HEK293 (cell line): ENCODE results near the gene SIM2.

Experiments used
- CTCF ChIA-PET: fragments of 350-600 bp; formaldehyde crosslinking; extraction: SDS; loops from one replicate; lab custom pipeline; 2021; ENCODE audit warnings: antibody characterized with exemption; lab: Yijun Ruan, JAX
- POLR2A ChIA-PET: fragments of 300-600 bp; formaldehyde crosslinking; extraction: SDS; loops from one replicate; lab custom pipeline; 2020; ENCODE audit warnings: antibody characterized with exemption, inconsistent platforms; lab: Yijun Ruan, JAX
- H3K27ac ChIP-seq: fragments of 200-500 bp; sonication (Bioruptor generic); 2 replicates; pipeline ENCODE4 v1.5.1; 2014; ENCODE audit warnings: low read depth, low read length, control low read depth, inconsistent platforms; ENCODE audit errors: extremely low read depth
- H3K36me3 ChIP-seq, 2 experiments: fragments of 200-500 bp in 1 of 2; sonication (Bioruptor generic) in 1 of 2; 1 replicate in 1 of 2; 2 replicates in 1 of 2; pipeline ENCODE4 v1.5.1; 2014 to 2017; ENCODE audit warnings: inconsistent platforms in 2 of 2, low read length in 2 of 2; ENCODE audit not compliant: control insufficient read depth in 2 of 2, insufficient read depth in 1 of 2
- H3K4me1 ChIP-seq: fragments of 200-500 bp; sonication (Bioruptor generic); 2 replicates; pipeline ENCODE4 v1.5.1; 2014; ENCODE audit warnings: mild to moderate bottlenecking, low read length, inconsistent platforms; ENCODE audit not compliant: control insufficient read depth, insufficient read depth
- H3K4me3 ChIP-seq: 2 replicates; pipeline ENCODE4 v1.5.1; 2011; ENCODE audit warnings: low read depth, mild to moderate bottlenecking, control low read depth, low read length, moderate library complexity
- H3K9me3 ChIP-seq: fragments of 200-500 bp; sonication (Bioruptor generic); 2 replicates; pipeline ENCODE4 v1.5.1; 2014; ENCODE audit warnings: low read depth, low read length, inconsistent platforms; ENCODE audit not compliant: control insufficient read depth, insufficient read depth
- GFI1B ChIP-seq: fragments of 450-650 bp; formaldehyde crosslinking; IDR thresholded peaks from 2 replicates; pipeline ENCODE4 v1.5.1; 2016; ENCODE audit warnings: missing biosample characterization, missing genetic modification characterization
- GLI2 ChIP-seq: fragments of 450-650 bp; formaldehyde crosslinking; IDR thresholded peaks from 2 replicates; pipeline ENCODE4; 2017; ENCODE audit warnings: missing biosample characterization, missing genetic modification characterization, low read depth, borderline replicate concordance
- IKZF3 ChIP-seq: fragments of 450-650 bp; IDR thresholded peaks from 2 replicates; pipeline ENCODE4 v1.5.0; 2018; ENCODE audit warnings: missing biosample characterization, mild to moderate bottlenecking, missing genetic modification characterization, moderate library complexity
- MZF1 ChIP-seq: fragments of 450-650 bp; formaldehyde crosslinking; IDR thresholded peaks from 2 replicates; pipeline ENCODE4 v1.5.1; 2017; ENCODE audit warnings: missing biosample characterization, missing genetic modification characterization, borderline replicate concordance
- PRDM1 ChIP-seq: fragments of 450-650 bp; formaldehyde crosslinking; IDR thresholded peaks from 2 replicates; pipeline ENCODE4; 2016; ENCODE audit warnings: missing biosample characterization, missing genetic modification characterization
- TRIM28 ChIP-seq: IDR thresholded peaks from 2 replicates; pipeline ENCODE4 v1.6.1; 2011; ENCODE audit warnings: low read length, control low read depth, borderline replicate concordance
- ZEB2 ChIP-seq: fragments of 450-650 bp; formaldehyde crosslinking; IDR thresholded peaks from 2 replicates; pipeline ENCODE4 v1.5.1; 2016; ENCODE audit warnings: missing biosample characterization, missing genetic modification characterization
- ZFP41 ChIP-seq: fragments of 450-650 bp; formaldehyde crosslinking; IDR thresholded peaks from 2 replicates; pipeline ENCODE4 v1.5.1; 2016; ENCODE audit warnings: missing biosample characterization, missing genetic modification characterization, borderline replicate concordance
- ZNF114 ChIP-seq: fragments of 450-650 bp; formaldehyde crosslinking; IDR thresholded peaks from 2 replicates; pipeline ENCODE4 v1.5.0; 2017; ENCODE audit warnings: missing biosample characterization, missing genetic modification characterization
- ZNF138 ChIP-seq: fragments of 450-650 bp; formaldehyde crosslinking; IDR thresholded peaks from 2 replicates; pipeline ENCODE4 v1.5.1; 2016; ENCODE audit warnings: missing biosample characterization, missing genetic modification characterization, borderline replicate concordance
- ZNF23 ChIP-seq: fragments of 450-650 bp; formaldehyde crosslinking; IDR thresholded peaks from 2 replicates; pipeline ENCODE4 v1.5.1; 2016; ENCODE audit warnings: missing biosample characterization, missing genetic modification characterization, borderline replicate concordance
- ZNF341 ChIP-seq: fragments of 450-650 bp; formaldehyde crosslinking; IDR thresholded peaks from 2 replicates; pipeline ENCODE4; 2016; ENCODE audit warnings: low read depth, missing biosample characterization, missing genetic modification characterization
- ZNF621 ChIP-seq: fragments of 450-650 bp; formaldehyde crosslinking; IDR thresholded peaks from 2 replicates; pipeline ENCODE4 v1.5.1; 2017; ENCODE audit warnings: missing biosample characterization, missing genetic modification characterization
- ZNF626 ChIP-seq: fragments of 450-650 bp; sonication (Bioruptor Pico); formaldehyde crosslinking; IDR thresholded peaks from 2 replicates; pipeline ENCODE4 v1.5.1; 2018; ENCODE audit warnings: missing biosample characterization, missing genetic modification characterization, inconsistent platforms
- ZNF660 ChIP-seq: fragments of 450-650 bp; IDR thresholded peaks from 2 replicates; pipeline ENCODE4 v1.5.1; 2018; ENCODE audit warnings: missing biosample characterization, mild to moderate bottlenecking, missing genetic modification characterization
- ZNF670 ChIP-seq: fragments of 450-650 bp; formaldehyde crosslinking; IDR thresholded peaks from 2 replicates; pipeline ENCODE4 v1.5.1; 2016; ENCODE audit warnings: missing biosample characterization, missing genetic modification characterization, low read depth
- ZNF677 ChIP-seq: fragments of 450-650 bp; IDR thresholded peaks from 2 replicates; pipeline ENCODE4 v1.5.0; 2018; ENCODE audit warnings: missing biosample characterization, mild to moderate bottlenecking, missing genetic modification characterization, moderate library complexity
- ZNF768 ChIP-seq: fragments of 450-650 bp; formaldehyde crosslinking; IDR thresholded peaks from 2 replicates; pipeline ENCODE4 v1.5.1; 2018; ENCODE audit warnings: missing biosample characterization, mild to moderate bottlenecking, missing genetic modification characterization
- ZNF776 ChIP-seq: fragments of 450-650 bp; formaldehyde crosslinking; IDR thresholded peaks from 2 replicates; pipeline ENCODE4 v1.5.0; 2017; ENCODE audit warnings: missing biosample characterization, missing genetic modification characterization, borderline replicate concordance
- ZSCAN16 ChIP-seq: fragments of 450-650 bp; formaldehyde crosslinking; IDR thresholded peaks from 2 replicates; pipeline ENCODE4 v1.5.1; 2016; ENCODE audit warnings: missing biosample characterization, missing genetic modification characterization
- TF ChIP-seq, protein P1 (sequence below): fragments of 450-650 bp; formaldehyde crosslinking; IDR thresholded peaks from 2 replicates; pipeline ENCODE4 v1.5.1; 2016; ENCODE audit warnings: missing biosample characterization, missing genetic modification characterization
- TF ChIP-seq, protein P2 (sequence below): fragments of 450-650 bp; formaldehyde crosslinking; IDR thresholded peaks from 2 replicates; pipeline ENCODE4 v1.5.1; 2016; ENCODE audit warnings: missing biosample characterization, missing genetic modification characterization

The SIM2 gene

DNA sequence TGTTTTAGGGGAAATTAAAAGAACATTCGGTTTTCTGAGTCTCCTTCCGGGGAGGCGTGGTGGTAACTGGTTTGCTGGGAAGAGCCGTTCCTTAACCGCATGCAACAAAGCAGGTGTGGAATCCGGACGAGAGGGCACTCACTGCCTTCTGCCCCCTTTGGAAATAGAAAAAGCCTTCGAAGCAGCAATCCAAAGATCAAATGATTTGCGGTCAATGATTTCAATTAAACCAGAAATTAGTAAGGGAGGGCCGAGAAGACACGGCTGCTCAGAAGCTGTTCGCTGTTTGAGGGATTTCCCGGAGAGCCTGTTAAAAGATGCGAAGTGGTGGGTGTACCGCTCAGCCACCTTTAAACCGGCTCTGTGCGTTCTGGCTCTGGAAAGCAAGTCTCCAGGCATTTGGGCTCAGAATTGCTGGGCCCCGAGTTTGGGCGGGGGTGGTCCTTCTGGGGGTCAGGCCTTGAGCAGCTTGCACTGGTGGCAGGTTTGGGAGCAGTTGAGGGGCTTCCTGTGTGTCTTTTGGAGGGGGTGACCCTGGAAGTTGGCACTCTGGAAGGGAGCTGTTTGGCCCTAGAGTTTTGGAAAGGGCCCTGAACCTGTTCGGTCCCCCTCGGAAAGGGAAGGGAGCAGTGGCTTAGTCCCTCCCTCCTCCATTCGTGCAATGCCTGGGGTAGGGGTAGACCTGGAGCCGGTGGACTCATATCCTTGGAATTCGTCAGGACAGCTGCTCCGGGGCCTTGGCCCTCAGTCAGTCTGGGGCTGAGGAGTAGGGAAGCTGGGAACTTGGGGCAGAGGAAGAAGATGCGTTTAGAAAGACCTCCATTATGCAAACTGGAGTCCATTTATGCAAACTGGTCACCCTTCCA is 3.1 kb downstream of the SIM2 start:
- ChIA-PET POLR2A (interaction anchor here (1.1 to 1.2 kb wide), 2 partner anchors 10 to 16 kb away, joined by 3 read pairs; no protein-coding TSS in a partner anchor), CTCF (interaction anchor here (0.6 to 2.9 kb wide), 11 partner anchors 10 to 280 kb away, joined by 3 to 12 read pairs (median 4); no protein-coding TSS in a partner anchor)
- Histone ChIP-seq H3K4me3 (peak overlapping the region; percentile 73), H3K4me1 (peaks cover 4% of the 10 kb centered on the region; the same call in 1 of the 2 replicates), H3K27ac (peak overlapping the region; percentile 91; the same call in 1 of the 2 replicates), H3K9me3 (no peaks in the 10 kb centered on the region), H3K36me3 (peaks cover 0 to 2% of the 10 kb centered on the region in 2 experiments; a peak in 1 of 3 replicates)
- TF ChIP-seq ZNF768 (tag by site-specific recombination) (no peak), ZNF341 (tag by site-specific recombination) (peak; percentile 96)
- TF ChIP-seq, all 188 proteins: peak for 1

DNA sequence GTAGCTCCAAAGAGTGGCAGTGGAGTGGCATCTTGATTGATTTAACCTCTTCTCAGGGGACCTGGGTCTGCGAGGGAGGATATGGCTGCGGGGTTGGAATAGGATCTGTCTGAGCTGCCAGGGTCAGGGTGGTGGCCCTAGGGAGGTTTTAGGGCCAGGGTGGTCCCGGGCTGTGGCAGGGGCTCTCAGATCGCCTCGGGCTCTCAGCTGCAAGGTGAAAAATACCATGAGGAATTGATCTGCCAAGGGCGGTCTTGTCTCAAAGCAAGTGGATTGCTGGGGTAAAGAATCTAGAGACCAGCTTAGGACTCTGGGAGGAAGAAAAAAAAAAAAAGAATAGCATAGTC is 3.7 kb downstream of the SIM2 start:
- Histone ChIP-seq H3K36me3 (peaks cover 0 to 6% of the 10 kb centered on the region in 2 experiments; a peak in 1 of 3 replicates), H3K9me3 (no peaks in the 10 kb centered on the region), H3K4me3 (no peak overlapping the region), H3K4me1 (peaks cover 4% of the 10 kb centered on the region; the same call in 1 of the 2 replicates), H3K27ac (no peak overlapping the region)
- TF ChIP-seq MZF1 (no peak), IKZF3 (tag by site-specific recombination) (no peak), ZNF138 (tag by site-specific recombination) (no peak), ZNF677 (no peak), ZNF23 (tag by site-specific recombination) (no peak), ZNF626 (no peak)
- TF ChIP-seq, all 188 proteins: peak for 0
- CTCF ChIA-PET = interaction anchor here (0.6 to 2.9 kb wide), 8 partner anchors 11 to 221 kb away, joined by 3 to 12 read pairs (median 4); no protein-coding TSS in a partner anchor
- POLR2A ChIA-PET = interaction anchor here (1.2 kb wide), 2 partner anchors 10 to 15 kb away, joined by 3 to 4 read pairs; no protein-coding TSS in a partner anchor

DNA sequence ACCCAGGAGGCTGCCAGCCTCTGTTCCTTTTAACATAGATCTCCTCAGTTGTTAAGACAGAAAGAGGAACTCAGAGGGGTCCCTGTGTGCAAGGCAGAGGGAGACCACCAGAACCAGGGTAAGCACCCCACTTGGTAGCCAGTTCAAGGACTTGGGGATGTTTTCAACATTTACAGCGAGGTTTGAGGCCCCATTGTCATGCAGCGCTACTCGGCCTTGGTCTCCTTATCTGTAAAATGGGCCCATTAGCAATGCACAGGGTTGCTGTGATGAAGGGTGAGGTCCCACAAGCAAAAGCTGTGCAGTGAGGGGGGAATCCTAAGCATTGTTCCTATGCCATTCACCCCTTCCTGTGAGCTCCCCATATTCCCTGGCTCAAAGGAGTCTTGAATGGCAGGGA is 4.2 kb downstream of the SIM2 start:
- no peak for TF ChIP-seq ZNF114 (tag by site-specific recombination)
- TF ChIP-seq TRIM28 = no peak
- no peak for TF ChIP-seq GLI2 (tag by site-specific recombination)
- TF ChIP-seq GFI1B (tag by site-specific recombination) = no peak
- no peak for TF ChIP-seq ZSCAN16 (tag by site-specific recombination)
- TF ChIP-seq ZNF670 (tag by site-specific recombination) = no peak
- TF ChIP-seq, protein P1, sequence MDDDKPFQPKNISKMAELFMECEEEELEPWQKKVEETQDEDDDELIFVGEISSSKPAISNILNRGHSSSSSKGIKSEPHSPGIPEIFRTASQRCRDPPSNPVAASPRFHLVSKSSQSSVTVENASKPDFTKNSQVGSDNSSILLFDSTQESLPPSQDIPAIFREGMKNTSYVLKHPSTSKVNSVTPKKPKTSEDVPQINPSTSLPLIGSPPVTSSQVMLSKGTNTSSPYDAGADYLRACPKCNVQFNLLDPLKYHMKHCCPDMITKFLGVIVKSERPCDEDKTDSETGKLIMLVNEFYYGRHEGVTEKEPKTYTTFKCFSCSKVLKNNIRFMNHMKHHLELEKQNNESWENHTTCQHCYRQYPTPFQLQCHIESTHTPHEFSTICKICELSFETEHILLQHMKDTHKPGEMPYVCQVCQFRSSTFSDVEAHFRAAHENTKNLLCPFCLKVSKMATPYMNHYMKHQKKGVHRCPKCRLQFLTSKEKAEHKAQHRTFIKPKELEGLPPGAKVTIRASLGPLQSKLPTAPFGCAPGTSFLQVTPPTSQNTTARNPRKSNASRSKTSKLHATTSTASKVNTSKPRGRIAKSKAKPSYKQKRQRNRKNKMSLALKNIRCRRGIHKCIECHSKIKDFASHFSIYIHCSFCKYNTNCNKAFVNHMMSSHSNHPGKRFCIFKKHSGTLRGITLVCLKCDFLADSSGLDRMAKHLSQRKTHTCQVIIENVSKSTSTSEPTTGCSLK (tag by site-specific recombination) = no peak
- TF ChIP-seq, protein P2, sequence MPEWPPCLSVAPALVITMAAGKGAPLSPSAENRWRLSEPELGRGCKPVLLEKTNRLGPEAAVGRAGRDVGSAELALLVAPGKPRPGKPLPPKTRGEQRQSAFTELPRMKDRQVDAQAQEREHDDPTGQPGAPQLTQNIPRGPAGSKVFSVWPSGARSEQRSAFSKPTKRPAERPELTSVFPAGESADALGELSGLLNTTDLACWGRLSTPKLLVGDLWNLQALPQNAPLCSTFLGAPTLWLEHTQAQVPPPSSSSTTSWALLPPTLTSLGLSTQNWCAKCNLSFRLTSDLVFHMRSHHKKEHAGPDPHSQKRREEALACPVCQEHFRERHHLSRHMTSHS (tag by site-specific recombination) = no peak
- TF ChIP-seq ZEB2 (tag by site-specific recombination) = no peak
- no peak for TF ChIP-seq ZNF621 (tag by site-specific recombination)
- TF ChIP-seq ZNF776 (tag by site-specific recombination) = no peak
- TF ChIP-seq PRDM1 (tag by site-specific recombination) = no peak
- TF ChIP-seq ZFP41 (tag by site-specific recombination) = no peak
- no peak for TF ChIP-seq ZNF660 (tag by site-specific recombination)
- H3K4me3 ChIP-seq = no peak overlapping the region
- H3K4me1 ChIP-seq = peaks cover 4% of the 10 kb centered on the region; the same call in 1 of the 2 replicates
- ChIA-PET POLR2A (interaction anchor here (1.2 kb wide), 1 partner anchor 11 kb away, joined by 4 read pairs; no protein-coding TSS in a partner anchor), CTCF (interaction anchor here (0.7 to 1.1 kb wide), 3 partner anchors 41 to 211 kb away, joined by 3 to 5 read pairs (median 3); no protein-coding TSS in a partner anchor)
- H3K27ac ChIP-seq = no peak overlapping the region
- H3K9me3 ChIP-seq = no peaks in the 10 kb centered on the region
- peaks cover 0 to 6% of the 10 kb centered on the region in 2 experiments; a peak in 1 of 3 replicates for H3K36me3 ChIP-seq
